Ovary (tissue), 3 donors: ENCODE results near the gene HS6ST3.

Experiments
- EP300 ChIP-seq: sonication (generic); formaldehyde crosslinking; IDR thresholded peaks from one replicate; pipeline ENCODE4 v1.6.1; 2017; ENCODE audit warnings: antibody characterized with exemption
- POLR2A ChIP-seq: fragments of 450-650 bp; IDR thresholded peaks from one replicate; pipeline ENCODE4 v1.6.1; 2017; ENCODE audit warnings: antibody characterized with exemption, mild to moderate bottlenecking, moderate library complexity
- TF ChIP-seq, protein P1 (sequence below), 3 donors: fragments of 450-650 bp in 2 of 3; fragments of 200-600 bp in 1 of 3; IDR thresholded peaks; one replicate each; pipeline versions ENCODE4 v1.5.1 to v1.8.0; 2016 to 2022; ENCODE audit warnings: antibody characterized with exemption in 3 of 3, mild to moderate bottlenecking in 1 of 3
- donor health status: DM: no; HTN: no; CAD: no.

GRCh38 chr13:96793404-96793755 lies 703.5 kb downstream of the HS6ST3 start:
- TF ChIP-seq, protein P1, sequence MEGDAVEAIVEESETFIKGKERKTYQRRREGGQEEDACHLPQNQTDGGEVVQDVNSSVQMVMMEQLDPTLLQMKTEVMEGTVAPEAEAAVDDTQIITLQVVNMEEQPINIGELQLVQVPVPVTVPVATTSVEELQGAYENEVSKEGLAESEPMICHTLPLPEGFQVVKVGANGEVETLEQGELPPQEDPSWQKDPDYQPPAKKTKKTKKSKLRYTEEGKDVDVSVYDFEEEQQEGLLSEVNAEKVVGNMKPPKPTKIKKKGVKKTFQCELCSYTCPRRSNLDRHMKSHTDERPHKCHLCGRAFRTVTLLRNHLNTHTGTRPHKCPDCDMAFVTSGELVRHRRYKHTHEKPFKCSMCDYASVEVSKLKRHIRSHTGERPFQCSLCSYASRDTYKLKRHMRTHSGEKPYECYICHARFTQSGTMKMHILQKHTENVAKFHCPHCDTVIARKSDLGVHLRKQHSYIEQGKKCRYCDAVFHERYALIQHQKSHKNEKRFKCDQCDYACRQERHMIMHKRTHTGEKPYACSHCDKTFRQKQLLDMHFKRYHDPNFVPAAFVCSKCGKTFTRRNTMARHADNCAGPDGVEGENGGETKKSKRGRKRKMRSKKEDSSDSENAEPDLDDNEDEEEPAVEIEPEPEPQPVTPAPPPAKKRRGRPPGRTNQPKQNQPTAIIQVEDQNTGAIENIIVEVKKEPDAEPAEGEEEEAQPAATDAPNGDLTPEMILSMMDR (IDR thresholded peaks at IDR 0.05): no peak
- TF ChIP-seq POLR2A (no peak), EP300 (no peak)
